SK-N-SH (cell line): ENCODE results near the gene PPP2R5C. TPM values are rescaled to one million over a fixed set of nuclear protein-coding genes. Genes with fewer than 3 reads are reported as not detected.
"Not testable (repeated sequence)": the region's sequence is repeated elsewhere in the genome, so short reads cannot be mapped to it uniquely, and the experiment has no call there.

Experiments used
- CTCF ChIA-PET: fragments of 300-600, 350-600 bp; formaldehyde crosslinking; extraction: SDS; loops from one replicate; lab custom pipeline; 2021; lab: Yijun Ruan, JAX
- POLR2A ChIA-PET: fragments of 350-600 bp; sonication (Branson Sonifier 250); formaldehyde crosslinking; extraction: SDS; loops from one replicate; lab custom pipeline; 2020; ENCODE audit warnings: antibody characterized with exemption, inconsistent platforms; lab: Yijun Ruan, JAX
- DNase-seq: peaks from one replicate; pipeline ENCODE4 v3.0.0; 2012
- H2AFZ ChIP-seq: fragments of 200-600 bp; sonication (generic); 2 replicates; pipeline ENCODE4 v1.8.1; 2016; ENCODE audit warnings: antibody characterized with exemption, mild to moderate bottlenecking, low read depth
- H3F3A ChIP-seq: fragments of 200-600 bp; sonication (generic); replicated peaks from 2 replicates; pipeline ENCODE3; 2016; ENCODE audit warnings: antibody characterized with exemption, mild to moderate bottlenecking; ENCODE audit not compliant: insufficient read depth
- H3K27ac ChIP-seq, 2 experiments: fragments of 200-500 bp in 1 of 2; fragments of 200-600 bp in 1 of 2; sonication (Bioruptor generic) in 1 of 2; sonication (generic), shearing (Covaris generic) in 1 of 2; 2 replicates each; pipeline versions ENCODE4 v1.5.1 to v1.6.1; 2014 to 2016; ENCODE audit warnings: low read depth in 2 of 2, inconsistent platforms in 1 of 2, low read length in 1 of 2, mild to moderate bottlenecking in 1 of 2, mixed read lengths in 1 of 2
- H3K27me3 ChIP-seq: fragments of 200-600 bp; sonication (generic), shearing (Covaris generic); 2 replicates; pipeline ENCODE4 v1.6.1; 2016; ENCODE audit warnings: mixed run types; ENCODE audit not compliant: insufficient read depth
- H3K36me3 ChIP-seq, 2 experiments: fragments of 200-500 bp in 1 of 2; fragments of 200-600 bp in 1 of 2; sonication (Bioruptor generic) in 1 of 2; sonication (generic) in 1 of 2; replicated peaks in 1 of 2; 2 replicates each; pipeline versions ENCODE3 to v1.5.1; 2014 to 2016; ENCODE audit warnings: low read length in 1 of 2, mild to moderate bottlenecking in 1 of 2; ENCODE audit not compliant: insufficient read depth in 2 of 2, control insufficient read depth in 1 of 2
- H3K4me1 ChIP-seq, 2 experiments: fragments of 200-500 bp in 1 of 2; fragments of 200-600 bp in 1 of 2; sonication (Bioruptor generic) in 1 of 2; sonication (generic), shearing (Covaris generic) in 1 of 2; 2 replicates each; pipeline versions ENCODE4 v1.5.1 to v1.6.1; 2014 to 2016; ENCODE audit warnings: low read depth in 1 of 2, low read length in 1 of 2, mixed run types in 1 of 2; ENCODE audit not compliant: insufficient read depth in 2 of 2, control insufficient read depth in 1 of 2
- H3K4me2 ChIP-seq: fragments of 200-600 bp; sonication (generic), shearing (Covaris generic); 2 replicates; pipeline ENCODE4 v1.6.1; 2017; ENCODE audit warnings: mixed run types
- H3K4me3 ChIP-seq, 2 experiments: fragments of 200-500 bp in 1 of 2; fragments of 200-600 bp in 1 of 2; sonication (Bioruptor generic) in 1 of 2; sonication (generic), shearing (Covaris generic) in 1 of 2; 2 replicates each; pipeline versions ENCODE4 v1.5.1 to v1.8.1; 2014 to 2016; ENCODE audit warnings: low read depth in 2 of 2, inconsistent platforms in 1 of 2, low read length in 1 of 2, mild to moderate bottlenecking in 1 of 2, mixed read lengths in 1 of 2, moderate library complexity in 1 of 2
- H3K79me2 ChIP-seq: fragments of 200-600 bp; sonication (generic); 2 replicates; pipeline ENCODE4 v1.8.1; 2017; ENCODE audit warnings: mild to moderate bottlenecking; ENCODE audit not compliant: insufficient read depth
- H3K9ac ChIP-seq: fragments of 200-600 bp; sonication (generic); 2 replicates; pipeline ENCODE4 v1.6.1; 2017; ENCODE audit warnings: mixed run types
- H3K9me2 ChIP-seq: fragments of 200-600 bp; sonication (generic); 2 replicates; pipeline ENCODE4 v1.6.1; 2017; ENCODE audit warnings: mixed run types
- H3K9me3 ChIP-seq: fragments of 200-600 bp; sonication (generic); 2 replicates; pipeline ENCODE4 v1.6.1; 2017; ENCODE audit warnings: mixed run types, mild to moderate bottlenecking, moderate library complexity
- H4K20me1 ChIP-seq: fragments of 200-600 bp; sonication (generic); 2 replicates; pipeline ENCODE4 v1.6.1; 2017; ENCODE audit warnings: mild to moderate bottlenecking, mixed run types; ENCODE audit not compliant: insufficient read depth
- CHD2 ChIP-seq: fragments of 150-350 bp; IDR thresholded peaks from 2 replicates; pipeline ENCODE4 v1.6.1; 2018; ENCODE audit warnings: low read length; ENCODE audit not compliant: partially characterized antibody
- ELF1 ChIP-seq: IDR thresholded peaks from 2 replicates; pipeline ENCODE4 v1.4.0; 2012
- EP300 ChIP-seq, 2 experiments: IDR thresholded peaks; 2 replicates each; pipeline versions ENCODE4 v1.4.0 to v1.6.1; 2012; ENCODE audit warnings: borderline replicate concordance in 1 of 2, low read depth in 1 of 2, low read length in 1 of 2
- EZH2phosphoT487 ChIP-seq: fragments of 200-600 bp; sonication (generic); IDR thresholded peaks from 2 replicates; pipeline ENCODE4 v1.6.1; 2017; ENCODE audit warnings: low read depth, mixed run types, mild to moderate bottlenecking, antibody characterized with exemption, moderate library complexity, borderline replicate concordance
- FOSL2 ChIP-seq: IDR thresholded peaks from 2 replicates; pipeline ENCODE4 v1.4.0; 2012; ENCODE audit warnings: low read depth, mild to moderate bottlenecking, moderate library complexity, borderline replicate concordance
- FOXM1 ChIP-seq: IDR thresholded peaks from 2 replicates; pipeline ENCODE4 v1.4.0; 2012; ENCODE audit warnings: low read depth, mild to moderate bottlenecking
- GABPA ChIP-seq: IDR thresholded peaks from 2 replicates; pipeline ENCODE4 v1.4.0; 2012; ENCODE audit warnings: low read depth, mild to moderate bottlenecking
- JUND ChIP-seq: IDR thresholded peaks from 2 replicates; pipeline ENCODE4 v1.4.0; 2012
- NFIC ChIP-seq: IDR thresholded peaks from 2 replicates; pipeline ENCODE4 v1.4.0; 2012; ENCODE audit warnings: borderline replicate concordance
- POLR2AphosphoS5 ChIP-seq: IDR thresholded peaks from 2 replicates; pipeline ENCODE4 v1.6.1; 2012; ENCODE audit warnings: low read depth, low read length
- RAD21 ChIP-seq: IDR thresholded peaks from 2 replicates; pipeline ENCODE4 v1.6.1; 2012; ENCODE audit warnings: mild to moderate bottlenecking, low read length
- REST ChIP-seq: IDR thresholded peaks from 2 replicates; pipeline ENCODE4 v1.6.1; 2012; ENCODE audit warnings: mild to moderate bottlenecking, low read depth, low read length, moderate library complexity
- RFX5 ChIP-seq: IDR thresholded peaks from 2 replicates; pipeline ENCODE4 v1.6.1; 2012; ENCODE audit warnings: mild to moderate bottlenecking, improper control_type of control experiment, low read length
- RXRA ChIP-seq: IDR thresholded peaks from 2 replicates; pipeline ENCODE4 v1.4.0; 2012; ENCODE audit warnings: low read depth, mild to moderate bottlenecking, borderline replicate concordance
- SIN3A ChIP-seq: IDR thresholded peaks from 2 replicates; pipeline ENCODE4 v1.6.1; 2012; ENCODE audit warnings: low read depth, mild to moderate bottlenecking, low read length, moderate library complexity, borderline replicate concordance
- USF1 ChIP-seq: IDR thresholded peaks from 2 replicates; pipeline ENCODE4 v1.4.0; 2012; ENCODE audit warnings: low read depth, borderline replicate concordance
- ZBTB33 ChIP-seq: IDR thresholded peaks from 2 replicates; pipeline ENCODE4 v1.4.0; 2012; ENCODE audit warnings: low read depth, borderline replicate concordance
- WGBS: methylation state at CpG from one replicate; pipeline ENCODE4 v1.1.6; 2017; ENCODE audit warnings: low lambda C conversion rate; 5-methylcytosine and 5-hydroxymethylcytosine counted together
- polyA plus RNA-seq, 3 experiments: library from polyadenylated mRNA; depleted of rRNA; stranded (reverse); fragments of >200 nt; gene quantifications; 2 replicates each; pipeline ENCODE4 v1.2.3, GENCODE V29; 2012

The PPP2R5C gene
- polyA plus RNA-seq, 1 of the 3 experiments (the other 2 are of a cell fraction), result 43.7 TPM

GRCh38 chr14:101970830-101971400, 209.4 kb downstream of the PPP2R5C start (continued):
- TF ChIP-seq ZBTB33 (no peak), EP300 (IDR thresholded peaks at IDR 0.05; ENCODE audit: borderline replicate concordance in 1 of 2, low read depth in 1 of 2, low read length in 1 of 2) (no peak), GABPA (no peak), ELF1 (no peak), SIN3A (no peak), NFIC (no peak), FOSL2 (no peak), RFX5 (no peak), EZH2phosphoT487 (no peak)

DNA sequence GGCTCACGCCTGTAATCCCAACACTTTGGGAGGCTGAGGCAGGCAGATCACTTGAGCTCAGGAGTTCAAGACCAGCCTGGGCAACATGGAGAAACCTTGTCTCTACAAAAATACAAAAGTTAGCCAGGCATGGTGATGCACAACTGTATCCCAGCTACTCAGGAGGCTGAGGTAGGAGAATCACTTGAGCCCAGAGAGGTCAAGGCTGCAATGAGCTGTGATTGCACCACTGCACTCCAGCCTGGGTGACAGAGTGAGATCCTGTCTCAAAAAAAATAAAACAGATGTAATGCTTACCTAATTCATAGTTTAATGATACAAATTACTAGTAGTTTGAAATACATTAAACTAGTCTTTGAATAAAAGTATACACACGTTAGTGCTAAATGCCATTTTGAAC, 209.9 kb downstream of the PPP2R5C start:
- H2AFZ ChIP-seq, H3K9me3 ChIP-seq, H3K27me3 ChIP-seq, H3K4me3 ChIP-seq, DNase-seq, POLR2A ChIA-PET, H3K9me2 ChIP-seq: not testable (repeated sequence)
- WGBS, result 95% methylated on average over 2 of the region's 2 CpGs
- peak overlapping the region; percentile 56 to 99; a peak in 3 of 4 replicates for H3K27ac ChIP-seq
- H3K36me3 ChIP-seq, result peaks cover 9 to 31% of the 10 kb centered on the region in 2 experiments
- H3F3A ChIP-seq, result peaks cover 22% of the 10 kb centered on the region
- peaks cover 63% of the 10 kb centered on the region for H4K20me1 ChIP-seq
- peak overlapping the region; percentile 68 for H3K4me2 ChIP-seq
- H3K79me2 ChIP-seq, result peaks cover 96% of the 10 kb centered on the region
- H3K4me1 ChIP-seq, result peaks cover 7 to 27% of the 10 kb centered on the region in 2 experiments
- H3K9ac ChIP-seq, result peak overlapping the region; percentile 59; the same call in 1 of the 2 replicates
- CTCF ChIA-PET, result interaction anchor here (1.1 to 2.8 kb wide), 2 partner anchors 11 to 343 kb away, joined by 3 to 10 read pairs; no protein-coding TSS in a partner anchor

GRCh38 chr14:101972126-101972866, 210.8 kb downstream of the PPP2R5C start:
- Histone ChIP-seq H3K36me3 (peaks cover 17 to 31% of the 10 kb centered on the region in 2 experiments), H3K4me3 (peak overlapping the region in 1 of 2 experiments; percentile 25; a peak in 1 of 4 replicates), H3K9ac (peak overlapping the region; percentile 66; the same call in 1 of the 2 replicates), H2AFZ (no peak overlapping the region), H3K27me3 (no peaks in the 10 kb centered on the region), H4K20me1 (peaks cover 55% of the 10 kb centered on the region), H3K27ac (peak overlapping the region; percentile 56 to 99; a peak in 3 of 4 replicates), H3F3A (peaks cover 26% of the 10 kb centered on the region), H3K9me3 (no peaks in the 10 kb centered on the region), H3K4me2 (peak overlapping the region; percentile 68), H3K79me2 (peaks cover 96% of the 10 kb centered on the region), H3K4me1 (peaks cover 4 to 27% of the 10 kb centered on the region in 2 experiments), H3K9me2 (no peaks in the 10 kb centered on the region)
- ChIA-PET POLR2A (interaction anchor here (0.7 kb wide), 1 partner anchor 9 kb away, joined by 3 read pairs; no protein-coding TSS in a partner anchor), CTCF (interaction anchor here (0.9 to 1.1 kb wide), 4 partner anchors 264 to 345 kb away, joined by 3 read pairs; no protein-coding TSS in a partner anchor)
- 11% methylated on average over 10 of the region's 10 CpGs for WGBS
- peak; percentile 37 for DNase-seq
- TF ChIP-seq REST, result peak; percentile 59; the same call in 1 of the 2 replicates
- TF ChIP-seq RXRA, result peak; percentile 69
- TF ChIP-seq SIN3A, result peak; percentile 73; the same call in 1 of the 2 replicates
- peak; percentile 38; the same call in 1 of the 2 replicates for TF ChIP-seq USF1
- TF ChIP-seq JUND, result peak; percentile 96
- no peak for TF ChIP-seq CHD2
- TF ChIP-seq EP300 (IDR thresholded peaks at IDR 0.05; ENCODE audit: borderline replicate concordance in 1 of 2, low read depth in 1 of 2, low read length in 1 of 2), result peak in 1 of 2 experiments; percentile 84; a peak in 2 of 4 replicates
- TF ChIP-seq FOXM1, result peak; percentile 34; the same call in 1 of the 2 replicates
- TF ChIP-seq POLR2AphosphoS5, result peak; percentile 78; the same call in 1 of the 2 replicates
- TF ChIP-seq RAD21, result 0 out of 2 replicates have a peak, but pooled peaks have one; percentile 2
- TF ChIP-seq ELF1, result peak; percentile 49
